B cell (primary cell): ENCODE data around the gene FAM107B. TPM values are rescaled to one million over a fixed set of nuclear protein-coding genes. Genes with fewer than 3 reads are reported as not detected.

ENCODE experiments used
- ATAC-seq: fragments of 200-7000 bp; cut with Tn5 transposase; one replicate; pipeline ENCODE4 v1.10.0; 2021; ENCODE audit warnings: low read depth, mild to moderate bottlenecking, moderate number of reproducible peaks, moderate library complexity
- CTCF ChIA-PET: fragments of 350-600 bp; sonication (Branson Sonifier 250); formaldehyde crosslinking; loops from one replicate; lab custom pipeline; 2021; ENCODE audit warnings: antibody characterized with exemption, inconsistent platforms; lab: Charles Lee
- POLR2A ChIA-PET: fragments of 350-600 bp; sonication (Branson Sonifier 250); formaldehyde crosslinking; loops from one replicate; lab custom pipeline; 2021; ENCODE audit warnings: antibody characterized with exemption; lab: Charles Lee
- DNase-seq: peaks from one replicate; pipeline ENCODE4 v3.0.0; 2013
- H2AFZ ChIP-seq: 2 replicates; pipeline ENCODE4 v1.6.1; 2012; ENCODE audit warnings: mild to moderate bottlenecking, low read depth, low read length; ENCODE audit not compliant: insufficient read depth, poor library complexity, severe bottlenecking
- H3K27ac ChIP-seq, 2 donors: 1 replicate in 1 of 2; 2 replicates in 1 of 2; pipeline ENCODE4 v1.5.1; 2012 to 2013; ENCODE audit warnings: low read length in 2 of 2, mild to moderate bottlenecking in 2 of 2, moderate library complexity in 1 of 2
- H3K27me3 ChIP-seq, 4 experiments: fragments of 200-600 bp in 1 of 4; sonication (generic) in 1 of 4; replicated peaks in 1 of 4; 1 replicate in 2 of 4; 2 replicates in 2 of 4; pipeline versions ENCODE4 v1.6.1 to v1.7.0; 2013 to 2016; ENCODE audit warnings: low read length in 3 of 4, mild to moderate bottlenecking in 2 of 4, mixed read lengths in 1 of 4, moderate library complexity in 1 of 4; ENCODE audit not compliant: insufficient read depth in 4 of 4, control insufficient read depth in 3 of 4; ENCODE audit errors: control extremely low read depth in 1 of 4
- H3K36me3 ChIP-seq, 2 experiments: replicated peaks in 1 of 2; 1 replicate in 1 of 2; 2 replicates in 1 of 2; pipeline versions ENCODE4 v1.6.1 to v1.7.1; 2013; ENCODE audit warnings: low read length in 1 of 2; ENCODE audit not compliant: insufficient read depth in 2 of 2, control insufficient read depth in 1 of 2; ENCODE audit errors: control extremely low read depth in 1 of 2, extremely low read depth in 1 of 2
- H3K4me1 ChIP-seq, 2 donors: fragments of 200-600 bp in 1 of 2; sonication (generic) in 1 of 2; 1 replicate in 1 of 2; 2 replicates in 1 of 2; pipeline versions ENCODE4 v1.5.1 to v1.6.1; 2013 to 2017; ENCODE audit warnings: low read length in 2 of 2; ENCODE audit not compliant: control insufficient read depth in 2 of 2, insufficient read depth in 2 of 2
- H3K4me2 ChIP-seq: replicated peaks from 2 replicates; pipeline ENCODE3; 2012; ENCODE audit warnings: mild to moderate bottlenecking, low read depth, low read length; ENCODE audit not compliant: poor library complexity, severe bottlenecking
- H3K4me3 ChIP-seq, 5 experiments: fragments of 200-600 bp in 1 of 5; sonication (generic) in 1 of 5; 1 replicate in 3 of 5; 2 replicates in 2 of 5; pipeline versions ENCODE4 v1.5.1 to v1.7.0; 2011 to 2016; ENCODE audit warnings: low read length in 4 of 5, mild to moderate bottlenecking in 4 of 5, low read depth in 2 of 5, control low read depth in 1 of 5, moderate library complexity in 1 of 5; ENCODE audit not compliant: insufficient read depth in 1 of 5; ENCODE audit errors: control extremely low read depth in 1 of 5, extremely low read depth in 1 of 5
- H3K79me2 ChIP-seq: fragments of 200-600 bp; sonication (generic); one replicate; pipeline ENCODE4 v1.6.0; 2016; ENCODE audit warnings: low read length; ENCODE audit not compliant: control insufficient read depth, insufficient read depth
- H3K9ac ChIP-seq: fragments of 200-600 bp; sonication (generic); 2 replicates; pipeline ENCODE4 v1.6.1; 2017; ENCODE audit warnings: mild to moderate bottlenecking, low read length, moderate library complexity
- H3K9me3 ChIP-seq, 3 donors: one replicate each; pipeline versions ENCODE4 v1.6.1 to v1.7.1; 2013; ENCODE audit warnings: low read length in 2 of 3; ENCODE audit not compliant: control insufficient read depth in 2 of 3, insufficient read depth in 1 of 3; ENCODE audit errors: control extremely low read depth in 1 of 3
- H4K20me1 ChIP-seq: 2 replicates; pipeline ENCODE4 v1.6.0; 2012; ENCODE audit warnings: mild to moderate bottlenecking, low read length; ENCODE audit not compliant: insufficient read depth, control insufficient read depth, poor library complexity, severe bottlenecking
- H3K27ac Mint-ChIP-seq: one replicate; pipeline ENCODE4 v1.8.0; 2021; ENCODE audit warnings: mixed read lengths
- H3K27me3 Mint-ChIP-seq: one replicate; pipeline ENCODE4 v1.8.0; 2021; ENCODE audit warnings: mixed read lengths
- H3K4me1 Mint-ChIP-seq: one replicate; pipeline ENCODE4 v1.8.0; 2021; ENCODE audit warnings: mixed read lengths
- H3K4me3 Mint-ChIP-seq: one replicate; pipeline ENCODE4 v1.8.0; 2021; ENCODE audit warnings: mixed read lengths
- H3K9me3 Mint-ChIP-seq: one replicate; pipeline ENCODE4 v1.8.0; 2022; ENCODE audit warnings: mixed read lengths; ENCODE audit not compliant: insufficient read depth
- CTCF ChIP-seq: fragments of 200-600 bp; IDR thresholded peaks from one replicate; pipeline ENCODE4 v1.8.0; 2022; ENCODE audit warnings: antibody characterized with exemption, mild to moderate bottlenecking
- EZH2 ChIP-seq: IDR thresholded peaks from 2 replicates; pipeline ENCODE4 v1.6.1; 2012; ENCODE audit warnings: borderline replicate concordance, low read depth, mild to moderate bottlenecking, moderate library complexity, low read length; ENCODE audit not compliant: insufficient read depth, poor library complexity, severe bottlenecking
- WGBS: methylation state at CpG from one replicate; pipeline ENCODE4 v1.1.5; 2013; ENCODE audit warnings: missing lambda C conversion rate; ENCODE audit not compliant: insufficient coverage; 5-methylcytosine and 5-hydroxymethylcytosine counted together
- intact Hi-C: fragments of 100-400 bp; cut with micrococcal nuclease; formaldehyde crosslinking; loops from one replicate; pipeline ENCODE4 v1.10.0; 2022
- polyA plus RNA-seq: library from polyadenylated mRNA; depleted of rRNA; stranded (reverse); fragments of >200 nt; gene quantifications from 2 replicates; pipeline ENCODE4 v1.2.3, GENCODE V29; 2012
- total RNA-seq, 2 donors: library from RNA; stranded (reverse); fragments of 120-200 nt in 1 of 2; gene quantifications; 1 replicate in 1 of 2; 2 replicates in 1 of 2; pipeline versions ENCODE4 v1.2.3 to v1.2.4, GENCODE V29; 2013 to 2022

The FAM107B gene
- total and polyA plus RNA-seq, 2 donors (not counting 1 experiment from before 2014, with no cell fraction given): 31.9 to 318 TPM

DNA sequence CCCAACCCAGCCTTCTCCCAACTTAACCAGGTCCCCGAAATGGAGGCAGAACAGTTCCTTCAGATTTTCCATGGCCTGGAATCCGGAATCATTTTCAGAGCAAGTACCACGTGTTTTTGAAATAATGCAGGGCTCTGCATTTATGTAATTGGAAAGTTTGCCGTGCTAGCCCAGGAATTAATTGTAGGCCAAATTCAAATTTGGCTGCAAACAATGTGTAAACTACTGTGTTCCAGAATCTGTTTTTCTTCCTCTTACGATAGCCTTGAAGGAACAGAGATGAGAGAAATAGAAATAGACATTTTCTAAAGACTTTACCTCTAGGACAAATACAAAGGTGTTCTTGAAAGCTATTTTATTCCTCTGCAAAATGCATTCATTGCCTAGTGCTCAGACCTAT is 77.4 kb downstream of the FAM107B start:
- Mint-ChIP-seq H3K27me3 (no peaks in the 10 kb centered on the region), H3K9me3 (no peaks in the 10 kb centered on the region), H3K27ac (no peak overlapping the region), H3K4me3 (no peak overlapping the region), H3K4me1 (peaks cover 6% of the 10 kb centered on the region)
- H3K27me3 ChIP-seq: no peaks in the 10 kb centered on the region
- H3K4me1 ChIP-seq: peaks cover 0 to 6% of the 10 kb centered on the region in 2 donors
- no peaks in the 10 kb centered on the region for H3K36me3 ChIP-seq
- peaks cover 0 to 6% (median 0%) of the 10 kb centered on the region in 3 donors for H3K9me3 ChIP-seq
- intact Hi-C loops: no loop called here
- DNase-seq (no peak), ATAC-seq (no peak)
- H3K9ac ChIP-seq: no peak overlapping the region
- CTCF ChIA-PET: no interaction called here
- H2AFZ ChIP-seq: no peak overlapping the region
- POLR2A ChIA-PET: no interaction called here
- H3K27ac ChIP-seq: no peak overlapping the region
- H3K4me3 ChIP-seq: no peak overlapping the region
- no peaks in the 10 kb centered on the region for H3K79me2 ChIP-seq
- no peaks in the 10 kb centered on the region for H4K20me1 ChIP-seq
- TF ChIP-seq CTCF (no peak), EZH2 (no peak)
- 100% methylated on average over 4 of the region's 5 CpGs for WGBS
- H3K4me2 ChIP-seq: no peak overlapping the region

DNA sequence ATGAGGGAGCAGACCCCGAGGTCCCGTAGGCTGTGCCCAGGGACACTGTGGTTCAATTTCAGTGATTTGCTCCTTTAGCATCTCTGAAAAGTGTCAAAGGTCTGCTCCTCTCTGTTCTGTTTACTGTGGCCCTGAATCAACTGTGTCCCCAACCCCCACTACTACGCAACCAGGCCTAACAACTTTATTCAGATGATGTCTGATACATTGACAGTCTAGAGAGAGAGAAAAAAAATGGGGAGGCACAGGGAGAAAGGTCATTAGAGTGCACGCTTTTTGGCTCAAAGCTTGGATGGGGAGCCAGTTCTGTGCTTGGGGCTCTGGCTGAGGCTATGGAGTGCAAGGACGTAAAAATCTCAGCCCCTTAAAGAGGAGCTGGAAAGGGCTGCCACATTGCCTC is 77.9 kb downstream of the FAM107B start:
- DNase-seq (no peak), ATAC-seq (no peak)
- Histone ChIP-seq H3K27ac (no peak overlapping the region), H3K36me3 (no peaks in the 10 kb centered on the region), H3K9me3 (peaks cover 0 to 6% (median 0%) of the 10 kb centered on the region in 3 donors), H3K4me1 (peaks cover 0 to 6% of the 10 kb centered on the region in 2 donors), H3K4me2 (no peak overlapping the region), H3K4me3 (no peak overlapping the region), H3K9ac (no peak overlapping the region), H3K79me2 (no peaks in the 10 kb centered on the region), H4K20me1 (no peaks in the 10 kb centered on the region), H2AFZ (no peak overlapping the region), H3K27me3 (no peaks in the 10 kb centered on the region)
- intact Hi-C loops: no loop called here
- ChIA-PET CTCF (no interaction called here), POLR2A (no interaction called here)
- Mint-ChIP-seq H3K4me3 (no peak overlapping the region), H3K4me1 (peaks cover 6% of the 10 kb centered on the region), H3K27me3 (no peaks in the 10 kb centered on the region), H3K27ac (no peak overlapping the region), H3K9me3 (no peaks in the 10 kb centered on the region)
- WGBS: 96% methylated on average over 3 of the region's 5 CpGs
- TF ChIP-seq CTCF (no peak), EZH2 (no peak)
